Panc1 (cell line): ENCODE measurements around the gene SPDYE16. TPM values are rescaled to one million over a fixed set of nuclear protein-coding genes. Genes with fewer than 3 reads are reported as not detected.
"Not testable (repeated sequence)": the region's sequence is repeated elsewhere in the genome, so short reads cannot be mapped to it uniquely, and the experiment has no call there.

Source experiments
- ATAC-seq: fragments of 200-7000 bp; cut with Tn5 transposase; 2 replicates; pipeline ENCODE4 v1.9.1; 2020; ENCODE audit warnings: mild to moderate bottlenecking, moderate library complexity
- Bru-seq: library from RNA; stranded (reverse); fragments of 400-500 nt; gene quantifications from one replicate; lab custom pipeline; 2021; lab: Mats Ljungman, UMichigan
- BruChase-seq, 2 experiments: library from RNA; stranded (reverse); fragments of 400-500 nt; gene quantifications; one replicate each; lab custom pipeline; 2021; lab: Mats Ljungman, UMichigan
- BruUV-seq: library from RNA; stranded (reverse); fragments of 400-500 nt; replicated peaks from 2 replicates; lab custom pipeline; 2021; lab: Mats Ljungman, UMichigan
- CTCF ChIA-PET: fragments of 300-600 bp; sonication (Branson Sonifier 250); formaldehyde crosslinking; loops from one replicate; lab custom pipeline; 2022; ENCODE audit warnings: antibody characterized with exemption; lab: Charles Lee
- POLR2A ChIA-PET: fragments of 300-600 bp; sonication (Branson Sonifier 250); formaldehyde crosslinking; loops from one replicate; lab custom pipeline; 2022; ENCODE audit warnings: antibody characterized with exemption; lab: Charles Lee
- DNase-seq: peaks from one replicate; pipeline ENCODE4 v3.0.0-alpha.2; 2010; ENCODE audit warnings: low read depth, low spot score
- H3K27ac ChIP-seq: 2 replicates; pipeline ENCODE4 v1.5.1; 2011; ENCODE audit warnings: mild to moderate bottlenecking, low read length, inconsistent platforms
- H3K27me3 ChIP-seq: fragments of 200-500 bp; sonication (Bioruptor generic); 2 replicates; pipeline ENCODE4 v1.6.0; 2014; ENCODE audit warnings: low read length, inconsistent platforms; ENCODE audit not compliant: control insufficient read depth, insufficient read depth
- H3K36me3 ChIP-seq: fragments of 200-500 bp; sonication (Bioruptor generic); 2 replicates; pipeline ENCODE4 v1.5.1; 2014; ENCODE audit warnings: inconsistent platforms, mild to moderate bottlenecking, low read length, moderate library complexity; ENCODE audit not compliant: control insufficient read depth, insufficient read depth
- H3K4me1 ChIP-seq: 2 replicates; pipeline ENCODE4 v1.5.1; 2011; ENCODE audit warnings: inconsistent platforms, mild to moderate bottlenecking, low read length, moderate library complexity; ENCODE audit not compliant: control insufficient read depth, insufficient read depth
- H3K4me3 ChIP-seq, 2 experiments: 2 replicates each; pipeline ENCODE4 v1.5.1; 2011 to 2012; ENCODE audit warnings: low read depth in 2 of 2, low read length in 2 of 2, mild to moderate bottlenecking in 2 of 2, inconsistent platforms in 1 of 2, moderate library complexity in 1 of 2
- H3K9me3 ChIP-seq: fragments of 200-500 bp; sonication (Bioruptor generic); 2 replicates; pipeline ENCODE4 v1.5.1; 2014; ENCODE audit warnings: low read depth, mild to moderate bottlenecking, inconsistent platforms, low read length, moderate library complexity; ENCODE audit not compliant: control insufficient read depth, insufficient read depth
- in situ Hi-C: cut with HindIII; loops from 2 replicates; pipeline ENCODE4 v1.10.0; 2016; ENCODE audit warnings: low sequenced_read_pairs, low pct_unique_long_range_greater_than_20kb
- intact Hi-C: fragments of 100-400 bp; cut with micrococcal nuclease; formaldehyde crosslinking; loops from one replicate; pipeline ENCODE4 v1.10.0; 2022; ENCODE audit not compliant: unreplicated experiment
- long read RNA-seq: library from polyadenylated mRNA; unstranded; transcript quantifications from one replicate; pipeline ENCODE4 v2.0.0, GENCODE V29; 2021; ENCODE audit not compliant: unreplicated experiment
- polyA plus RNA-seq: library from polyadenylated mRNA; unstranded; fragments of >200 nt; gene quantifications from one replicate; pipeline ENCODE4 v1.2.1, GENCODE V29; 2012; ENCODE audit warnings: missing spikeins; ENCODE audit not compliant: insufficient read length
- total RNA-seq: library from RNA; stranded (reverse); gene quantifications from one replicate; pipeline ENCODE4 v1.2.1, GENCODE V29; 2021; ENCODE audit not compliant: unreplicated experiment

The SPDYE16 gene, protein sequence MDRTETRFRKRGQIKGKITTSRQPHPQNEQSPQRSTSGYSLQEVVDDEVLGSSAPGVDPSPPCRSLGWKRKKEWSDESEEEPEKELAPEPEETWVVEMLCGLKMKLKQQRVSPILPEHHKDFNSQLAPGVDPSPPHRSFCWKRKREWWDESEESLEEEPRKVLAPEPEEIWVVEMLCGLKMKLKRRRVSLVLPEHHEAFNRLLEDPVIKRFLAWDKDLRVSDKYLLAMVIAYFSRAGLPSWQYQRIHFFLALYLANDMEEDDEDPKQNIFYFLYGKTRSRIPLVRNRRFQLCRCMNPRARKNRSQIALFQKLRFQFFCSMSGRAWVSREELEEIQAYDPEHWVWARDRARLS
- not detected for total RNA-seq
- polyA plus RNA-seq: 0.62 TPM
- Bru-seq, nascent RNA: not detected
- percentile 17 among the genes with signal in this experiment for BruChase-seq, experiment 1, labeled RNA remaining after a 2-hour chase
- BruChase-seq, experiment 2, labeled RNA remaining after a 6-hour chase: percentile 16 among the genes with signal in this experiment
- long read RNA-seq: 0 reads

GRCh38 chr7:76543197-76543596 lies at the start of gene SPDYE16:
Gene SPDYE16, minus strand, starts transcription at chr7:76543297. Its CDS starts 1,838 bp downstream, at chr7:76541459.
- H3K4me3 ChIP-seq, POLR2A ChIA-PET, H3K27ac ChIP-seq, DNase-seq, H3K27me3 ChIP-seq, CTCF ChIA-PET, H3K4me1 ChIP-seq, H3K36me3 ChIP-seq, intact Hi-C loops, in situ Hi-C loops, H3K9me3 ChIP-seq, BruUV-seq, ATAC-seq: not testable (repeated sequence)

GRCh38 chr7:76592694-76593093 lies 49.6 kb upstream of the SPDYE16 start:
- H3K27ac ChIP-seq, ATAC-seq, POLR2A ChIA-PET, DNase-seq, H3K36me3 ChIP-seq, H3K4me3 ChIP-seq, in situ Hi-C loops, H3K27me3 ChIP-seq, H3K4me1 ChIP-seq, CTCF ChIA-PET, BruUV-seq, H3K9me3 ChIP-seq, intact Hi-C loops: not testable (repeated sequence)

DNA sequence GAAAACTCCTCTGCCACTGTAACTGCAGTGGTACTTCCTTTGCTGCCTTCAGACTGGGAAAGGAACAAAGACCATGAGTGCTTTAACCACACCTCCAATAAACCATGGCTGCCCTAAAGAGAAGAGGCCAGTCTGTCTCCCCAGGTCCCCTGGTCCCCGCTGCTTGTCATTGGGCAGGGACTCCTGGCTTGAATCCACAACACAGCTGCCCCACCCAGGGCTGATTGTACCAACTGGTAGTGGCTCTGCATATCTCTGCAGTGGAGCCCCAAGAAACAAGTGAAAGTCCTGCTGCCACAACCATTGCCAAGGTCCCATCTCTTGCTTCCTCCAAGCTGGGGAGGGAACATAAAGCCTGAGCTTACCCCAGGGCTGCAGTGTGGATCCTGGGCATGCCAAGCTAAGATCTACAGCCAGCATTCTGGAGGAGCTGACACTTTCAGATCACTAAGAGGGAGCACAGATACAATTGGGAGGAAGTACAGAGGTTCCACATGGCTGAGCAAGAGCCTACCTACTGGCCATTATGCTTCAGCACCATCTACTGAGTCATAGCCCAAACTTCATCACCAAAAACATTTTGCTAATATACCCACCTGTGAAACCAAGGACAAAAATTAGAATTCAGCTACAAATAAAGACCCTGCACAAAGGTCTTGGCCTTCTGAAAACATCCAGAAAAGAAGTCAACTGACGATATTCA lies 48.7 kb upstream of the SPDYE16 start:
- intact Hi-C loops, H3K4me3 ChIP-seq, H3K9me3 ChIP-seq, ATAC-seq, DNase-seq, POLR2A ChIA-PET, in situ Hi-C loops, H3K27me3 ChIP-seq, BruUV-seq, H3K27ac ChIP-seq, H3K36me3 ChIP-seq, CTCF ChIA-PET: not testable (repeated sequence)
- peaks cover 12% of the 10 kb centered on the region for H3K4me1 ChIP-seq

- POLR2A ChIA-PET, intact Hi-C loops, CTCF ChIA-PET, H3K9me3 ChIP-seq, BruUV-seq, H3K27ac ChIP-seq, H3K4me3 ChIP-seq, H3K36me3 ChIP-seq, H3K27me3 ChIP-seq, ATAC-seq, in situ Hi-C loops, DNase-seq: not testable (repeated sequence)
- H3K4me1 ChIP-seq: peaks cover 14% of the 10 kb centered on the region
These were observed 47.9 kb upstream of the SPDYE16 start for GRCh38 chr7:76591033-76591432.

DNA sequence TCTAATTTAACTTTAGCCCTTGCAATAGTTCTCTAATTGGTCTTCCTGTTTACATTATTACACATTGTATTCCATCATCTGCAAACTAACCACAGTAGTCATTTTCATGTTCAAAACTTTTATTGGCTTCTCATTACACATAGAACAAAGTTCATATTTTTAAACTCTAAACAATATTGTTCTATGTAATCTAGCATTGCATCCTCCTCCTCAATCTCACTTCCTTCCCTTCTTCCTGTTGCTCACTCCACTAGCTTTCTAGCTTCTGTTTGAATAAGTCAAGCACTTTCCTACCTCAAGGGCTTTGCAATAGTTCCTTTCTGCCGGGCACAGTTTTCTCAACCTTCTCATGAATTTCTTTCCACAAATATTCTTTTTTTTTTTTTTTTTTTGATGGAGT lies 45.5 kb upstream of the SPDYE16 start:
- not testable (repeated sequence) for DNase-seq, H3K27ac ChIP-seq
- peak; percentile 59; the same call in 1 of the 2 replicates for ATAC-seq

DNA sequence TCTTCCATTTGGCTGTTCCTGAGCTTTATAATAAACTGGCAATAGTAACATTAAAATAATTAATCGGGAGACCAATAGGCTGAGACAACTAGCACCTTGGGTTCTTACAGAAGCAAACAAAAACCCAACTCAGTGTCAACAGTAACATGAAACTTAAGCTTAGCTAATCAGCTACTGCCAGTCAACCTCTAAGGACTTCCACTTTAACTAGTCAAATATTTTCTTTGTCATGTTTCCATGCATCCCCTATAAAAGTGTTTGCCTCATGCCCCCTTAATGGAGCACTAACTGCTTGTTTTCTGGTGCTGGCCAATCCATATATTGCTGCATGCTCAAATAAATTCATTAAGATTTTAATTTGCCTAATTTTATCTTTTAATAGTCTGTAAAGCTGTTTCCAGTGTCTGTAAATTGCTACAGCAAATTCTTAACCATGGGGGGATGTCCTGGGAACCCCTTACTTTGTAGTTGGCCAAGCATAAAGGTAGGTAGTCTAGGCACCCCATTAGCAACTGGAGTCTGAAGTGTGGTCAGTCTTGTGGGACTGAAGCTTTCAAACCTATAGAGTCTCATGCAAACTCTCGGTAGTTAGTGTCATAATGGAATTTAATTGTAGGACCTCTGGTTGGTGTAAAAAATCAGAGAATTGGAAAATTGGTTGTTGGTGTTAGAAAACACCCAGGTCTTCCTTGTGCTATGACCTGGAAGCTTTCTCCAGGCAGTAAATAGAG lies 43.7 kb upstream of the SPDYE16 start:
- H3K4me1 ChIP-seq: peaks cover 39% of the 10 kb centered on the region
- intact Hi-C loops, H3K9me3 ChIP-seq, in situ Hi-C loops, DNase-seq, CTCF ChIA-PET, ATAC-seq, POLR2A ChIA-PET, H3K36me3 ChIP-seq, H3K4me3 ChIP-seq, H3K27me3 ChIP-seq, BruUV-seq: not testable (repeated sequence)
- H3K27ac ChIP-seq: peak overlapping the region; percentile 51

More for the DNA sequence above, 45.5 kb upstream of the SPDYE16 start:
- POLR2A ChIA-PET, intact Hi-C loops, H3K27me3 ChIP-seq, CTCF ChIA-PET, H3K9me3 ChIP-seq, BruUV-seq, H3K36me3 ChIP-seq, in situ Hi-C loops, H3K4me3 ChIP-seq: not testable (repeated sequence)
- H3K4me1 ChIP-seq: peaks cover 28% of the 10 kb centered on the region
